ENCODE results near the gene YAE1. TPM values are rescaled to one million over a fixed set of nuclear protein-coding genes. Genes with fewer than 3 reads are reported as not detected.

Gene YAE1
- total and polyA plus RNA-seq, 2 of the 13 experiments (the other 11 are each of a cell fraction or from before 2014, with no cell fraction given): 18.7 to 28.3 TPM

DNA sequence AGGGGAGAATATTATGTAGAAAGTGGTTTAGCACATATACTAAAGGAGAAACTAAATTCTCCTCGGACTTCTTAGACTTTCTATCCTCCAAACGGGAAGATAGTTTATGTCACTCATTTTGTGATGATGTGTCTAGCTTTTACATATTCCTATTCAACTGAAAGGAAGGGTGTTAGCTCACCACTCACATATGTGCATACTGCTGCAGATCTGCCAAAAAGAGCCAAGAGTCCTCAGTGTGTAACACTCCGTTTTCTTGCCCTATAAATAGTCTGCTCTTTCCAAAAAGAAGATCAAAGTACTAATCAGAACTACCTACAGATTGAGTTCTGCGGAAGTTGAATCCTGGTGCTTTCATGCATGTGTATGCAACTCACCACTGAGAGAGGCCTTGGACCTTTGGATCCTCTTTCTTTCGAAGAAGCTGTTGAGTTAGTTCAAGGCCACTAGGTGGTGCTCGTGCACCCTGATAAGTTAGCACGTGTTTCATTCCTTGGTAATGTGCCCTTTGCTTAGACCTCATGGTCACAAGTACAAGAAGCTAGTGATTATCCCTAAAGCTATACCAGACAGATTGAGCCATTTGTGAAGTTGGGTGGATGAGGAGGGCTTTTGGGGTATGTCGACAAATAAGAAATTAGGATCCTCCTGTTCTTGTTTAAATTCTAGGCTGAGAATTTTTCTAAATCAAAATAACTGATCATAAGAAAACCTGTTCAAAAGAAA, 14.1 kb downstream of the YAE1 start (continued):
- TF ChIP-seq, protein P1, sequence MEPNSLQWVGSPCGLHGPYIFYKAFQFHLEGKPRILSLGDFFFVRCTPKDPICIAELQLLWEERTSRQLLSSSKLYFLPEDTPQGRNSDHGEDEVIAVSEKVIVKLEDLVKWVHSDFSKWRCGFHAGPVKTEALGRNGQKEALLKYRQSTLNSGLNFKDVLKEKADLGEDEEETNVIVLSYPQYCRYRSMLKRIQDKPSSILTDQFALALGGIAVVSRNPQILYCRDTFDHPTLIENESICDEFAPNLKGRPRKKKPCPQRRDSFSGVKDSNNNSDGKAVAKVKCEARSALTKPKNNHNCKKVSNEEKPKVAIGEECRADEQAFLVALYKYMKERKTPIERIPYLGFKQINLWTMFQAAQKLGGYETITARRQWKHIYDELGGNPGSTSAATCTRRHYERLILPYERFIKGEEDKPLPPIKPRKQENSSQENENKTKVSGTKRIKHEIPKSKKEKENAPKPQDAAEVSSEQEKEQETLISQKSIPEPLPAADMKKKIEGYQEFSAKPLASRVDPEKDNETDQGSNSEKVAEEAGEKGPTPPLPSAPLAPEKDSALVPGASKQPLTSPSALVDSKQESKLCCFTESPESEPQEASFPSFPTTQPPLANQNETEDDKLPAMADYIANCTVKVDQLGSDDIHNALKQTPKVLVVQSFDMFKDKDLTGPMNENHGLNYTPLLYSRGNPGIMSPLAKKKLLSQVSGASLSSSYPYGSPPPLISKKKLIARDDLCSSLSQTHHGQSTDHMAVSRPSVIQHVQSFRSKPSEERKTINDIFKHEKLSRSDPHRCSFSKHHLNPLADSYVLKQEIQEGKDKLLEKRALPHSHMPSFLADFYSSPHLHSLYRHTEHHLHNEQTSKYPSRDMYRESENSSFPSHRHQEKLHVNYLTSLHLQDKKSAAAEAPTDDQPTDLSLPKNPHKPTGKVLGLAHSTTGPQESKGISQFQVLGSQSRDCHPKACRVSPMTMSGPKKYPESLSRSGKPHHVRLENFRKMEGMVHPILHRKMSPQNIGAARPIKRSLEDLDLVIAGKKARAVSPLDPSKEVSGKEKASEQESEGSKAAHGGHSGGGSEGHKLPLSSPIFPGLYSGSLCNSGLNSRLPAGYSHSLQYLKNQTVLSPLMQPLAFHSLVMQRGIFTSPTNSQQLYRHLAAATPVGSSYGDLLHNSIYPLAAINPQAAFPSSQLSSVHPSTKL (CRISPR knock-in tag; IDR thresholded peaks at IDR 0.05): peak; percentile 69
- TF ChIP-seq, protein P2, sequence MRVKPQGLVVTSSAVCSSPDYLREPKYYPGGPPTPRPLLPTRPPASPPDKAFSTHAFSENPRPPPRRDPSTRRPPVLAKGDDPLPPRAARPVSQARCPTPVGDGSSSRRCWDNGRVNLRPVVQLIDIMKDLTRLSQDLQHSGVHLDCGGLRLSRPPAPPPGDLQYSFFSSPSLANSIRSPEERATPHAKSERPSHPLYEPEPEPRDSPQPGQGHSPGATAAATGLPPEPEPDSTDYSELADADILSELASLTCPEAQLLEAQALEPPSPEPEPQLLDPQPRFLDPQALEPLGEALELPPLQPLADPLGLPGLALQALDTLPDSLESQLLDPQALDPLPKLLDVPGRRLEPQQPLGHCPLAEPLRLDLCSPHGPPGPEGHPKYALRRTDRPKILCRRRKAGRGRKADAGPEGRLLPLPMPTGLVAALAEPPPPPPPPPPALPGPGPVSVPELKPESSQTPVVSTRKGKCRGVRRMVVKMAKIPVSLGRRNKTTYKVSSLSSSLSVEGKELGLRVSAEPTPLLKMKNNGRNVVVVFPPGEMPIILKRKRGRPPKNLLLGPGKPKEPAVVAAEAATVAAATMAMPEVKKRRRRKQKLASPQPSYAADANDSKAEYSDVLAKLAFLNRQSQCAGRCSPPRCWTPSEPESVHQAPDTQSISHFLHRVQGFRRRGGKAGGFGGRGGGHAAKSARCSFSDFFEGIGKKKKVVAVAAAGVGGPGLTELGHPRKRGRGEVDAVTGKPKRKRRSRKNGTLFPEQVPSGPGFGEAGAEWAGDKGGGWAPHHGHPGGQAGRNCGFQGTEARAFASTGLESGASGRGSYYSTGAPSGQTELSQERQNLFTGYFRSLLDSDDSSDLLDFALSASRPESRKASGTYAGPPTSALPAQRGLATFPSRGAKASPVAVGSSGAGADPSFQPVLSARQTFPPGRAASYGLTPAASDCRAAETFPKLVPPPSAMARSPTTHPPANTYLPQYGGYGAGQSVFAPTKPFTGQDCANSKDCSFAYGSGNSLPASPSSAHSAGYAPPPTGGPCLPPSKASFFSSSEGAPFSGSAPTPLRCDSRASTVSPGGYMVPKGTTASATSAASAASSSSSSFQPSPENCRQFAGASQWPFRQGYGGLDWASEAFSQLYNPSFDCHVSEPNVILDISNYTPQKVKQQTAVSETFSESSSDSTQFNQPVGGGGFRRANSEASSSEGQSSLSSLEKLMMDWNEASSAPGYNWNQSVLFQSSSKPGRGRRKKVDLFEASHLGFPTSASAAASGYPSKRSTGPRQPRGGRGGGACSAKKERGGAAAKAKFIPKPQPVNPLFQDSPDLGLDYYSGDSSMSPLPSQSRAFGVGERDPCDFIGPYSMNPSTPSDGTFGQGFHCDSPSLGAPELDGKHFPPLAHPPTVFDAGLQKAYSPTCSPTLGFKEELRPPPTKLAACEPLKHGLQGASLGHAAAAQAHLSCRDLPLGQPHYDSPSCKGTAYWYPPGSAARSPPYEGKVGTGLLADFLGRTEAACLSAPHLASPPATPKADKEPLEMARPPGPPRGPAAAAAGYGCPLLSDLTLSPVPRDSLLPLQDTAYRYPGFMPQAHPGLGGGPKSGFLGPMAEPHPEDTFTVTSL (CRISPR knock-in tag; IDR thresholded peaks at IDR 0.05; ENCODE audit: borderline replicate concordance): peak; percentile 54; the same call in 1 of the 2 replicates
- TF ChIP-seq HDAC2 (CRISPR knock-in tag; IDR thresholded peaks at IDR 0.05) (peak; percentile 62; the same call in 1 of the 2 replicates), HOXD1 (CRISPR knock-in tag; IDR thresholded peaks at IDR 0.05) (no peak), GZF1 (CRISPR knock-in tag; IDR thresholded peaks at IDR 0.05) (0 out of 2 replicates have a peak, but pooled peaks have one; percentile 42), ZBTB21 (CRISPR knock-in tag; IDR thresholded peaks at IDR 0.05) (no peak), CEBPG (CRISPR knock-in tag; IDR thresholded peaks at IDR 0.05) (peak; percentile 48; the same call in 1 of the 2 replicates), STAG1 (CRISPR knock-in tag; IDR thresholded peaks at IDR 0.05) (peak; percentile 97), ZNF205 (CRISPR knock-in tag; IDR thresholded peaks at IDR 0.05) (0 out of 2 replicates have a peak, but pooled peaks have one; percentile 50), GATAD2A (CRISPR knock-in tag; IDR thresholded peaks at IDR 0.05) (peak; percentile 71), ZNF3 (CRISPR knock-in tag; IDR thresholded peaks at IDR 0.05) (no peak), ZNF577 (CRISPR knock-in tag; IDR thresholded peaks at IDR 0.05; ENCODE audit: borderline replicate concordance, low read depth) (no peak), RBAK (CRISPR knock-in tag; IDR thresholded peaks at IDR 0.05) (no peak), ZSCAN9 (CRISPR knock-in tag; IDR thresholded peaks at IDR 0.05; ENCODE audit: borderline replicate concordance) (peak; percentile 36; the same call in 1 of the 2 replicates), ZNF12 (CRISPR knock-in tag; IDR thresholded peaks at IDR 0.05) (peak; percentile 45; the same call in 1 of the 2 replicates), HNF4A (CRISPR knock-in tag; IDR thresholded peaks at IDR 0.05) (peak; percentile 86)
- TF ChIP-seq, protein P3, sequence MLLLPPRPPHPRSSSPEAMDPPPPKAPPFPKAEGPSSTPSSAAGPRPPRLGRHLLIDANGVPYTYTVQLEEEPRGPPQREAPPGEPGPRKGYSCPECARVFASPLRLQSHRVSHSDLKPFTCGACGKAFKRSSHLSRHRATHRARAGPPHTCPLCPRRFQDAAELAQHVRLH (CRISPR knock-in tag; IDR thresholded peaks at IDR 0.05; ENCODE audit: borderline replicate concordance, low read depth): peak; percentile 43; the same call in 1 of the 2 replicates
- TF ChIP-seq, protein P4, sequence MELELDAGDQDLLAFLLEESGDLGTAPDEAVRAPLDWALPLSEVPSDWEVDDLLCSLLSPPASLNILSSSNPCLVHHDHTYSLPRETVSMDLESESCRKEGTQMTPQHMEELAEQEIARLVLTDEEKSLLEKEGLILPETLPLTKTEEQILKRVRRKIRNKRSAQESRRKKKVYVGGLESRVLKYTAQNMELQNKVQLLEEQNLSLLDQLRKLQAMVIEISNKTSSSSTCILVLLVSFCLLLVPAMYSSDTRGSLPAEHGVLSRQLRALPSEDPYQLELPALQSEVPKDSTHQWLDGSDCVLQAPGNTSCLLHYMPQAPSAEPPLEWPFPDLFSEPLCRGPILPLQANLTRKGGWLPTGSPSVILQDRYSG (CRISPR knock-in tag; IDR thresholded peaks at IDR 0.05): no peak
- TF ChIP-seq, protein P5, sequence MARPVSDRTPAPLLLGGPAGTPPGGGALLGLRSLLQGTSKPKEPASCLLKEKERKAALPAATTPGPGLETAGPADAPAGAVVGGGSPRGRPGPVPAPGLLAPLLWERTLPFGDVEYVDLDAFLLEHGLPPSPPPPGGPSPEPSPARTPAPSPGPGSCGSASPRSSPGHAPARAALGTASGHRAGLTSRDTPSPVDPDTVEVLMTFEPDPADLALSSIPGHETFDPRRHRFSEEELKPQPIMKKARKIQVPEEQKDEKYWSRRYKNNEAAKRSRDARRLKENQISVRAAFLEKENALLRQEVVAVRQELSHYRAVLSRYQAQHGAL (CRISPR knock-in tag; IDR thresholded peaks at IDR 0.05; ENCODE audit: not compliant biosample characterization): no peak

Measured in HepG2 (cell line).